GM19351 (cell line): ENCODE measurements around the gene RIN3.
A peak's percentile ranks its signal among the peaks of the same experiment; 100 is the strongest.

Source experiments
- ATAC-seq: cut with Tn5 transposase; IDR thresholded peaks from one replicate; pipeline ENCODE4 v1.9.1; 2021; ENCODE audit warnings: mild to moderate bottlenecking, moderate library complexity; ENCODE audit not compliant: unreplicated experiment

Gene RIN3

GRCh38 chr14:92597906-92598905 is 84.6 kb downstream of the RIN3 start:
- no peak for ATAC-seq

- ATAC-seq = no peak
Measured at GRCh38 chr14:92599811-92600210, 86.2 kb downstream of the RIN3 start.

GRCh38 chr14:92600318-92601053 is 86.9 kb downstream of the RIN3 start:
- ATAC-seq = no peak

- ATAC-seq = no peak
Measured at GRCh38 chr14:92601131-92601710, 87.6 kb downstream of the RIN3 start.

GRCh38 chr14:92601757-92602417 is 88.3 kb downstream of the RIN3 start:
- no peak for ATAC-seq

- ATAC-seq = no peak
Measured at GRCh38 chr14:92603309-92604242, 90.0 kb downstream of the RIN3 start.

- ATAC-seq = no peak
Measured at GRCh38 chr14:92605274-92605940, 91.8 kb downstream of the RIN3 start.

GRCh38 chr14:92607251-92607650 is 93.7 kb downstream of the RIN3 start:
- ATAC-seq = no peak

GRCh38 chr14:92607702-92608429 is 94.3 kb downstream of the RIN3 start:
- ATAC-seq = no peak

- no peak for ATAC-seq
Measured at GRCh38 chr14:92609955-92610354, 96.4 kb downstream of the RIN3 start.

- ATAC-seq = no peak
Measured at GRCh38 chr14:92610849-92611271, 97.3 kb downstream of the RIN3 start.

GRCh38 chr14:92613008-92613658 is 99.6 kb downstream of the RIN3 start:
- ATAC-seq = no peak

- ATAC-seq = no peak
Measured at GRCh38 chr14:92613681-92614260, 100.2 kb downstream of the RIN3 start.

GRCh38 chr14:92615451-92615850 is 101.9 kb downstream of the RIN3 start:
- ATAC-seq = peak; percentile 70

GRCh38 chr14:92616178-92616577 is 102.6 kb downstream of the RIN3 start:
- no peak for ATAC-seq

- no peak for ATAC-seq
Measured at GRCh38 chr14:92617581-92617980, 104.0 kb downstream of the RIN3 start.

GRCh38 chr14:92619671-92620456 is 106.3 kb downstream of the RIN3 start:
- no peak for ATAC-seq
